Lower leg skin (tissue), 4 donors: Measurements from ENCODE around the gene MRPS2. TPM values are rescaled to one million over a fixed set of nuclear protein-coding genes. Genes with fewer than 3 reads are reported as not detected.

ENCODE experiments used
- DNase-seq, 2 donors: peaks; one replicate each; pipeline ENCODE4 v3.0.0-alpha.2; 2019; ENCODE audit warnings: low spot score in 2 of 2
- H3K4me3 ChIP-seq: fragments of 200-600 bp; sonication (generic); 2 replicates; pipeline ENCODE4 v1.5.1; 2017; ENCODE audit warnings: mild to moderate bottlenecking, low read depth; ENCODE audit not compliant: poor library complexity, severe bottlenecking
- CTCF ChIP-seq, 3 donors: fragments of 450-650 bp; IDR thresholded peaks; one replicate each; pipeline ENCODE4 v1.5.1; 2016; ENCODE audit warnings: antibody characterized with exemption in 3 of 3, mild to moderate bottlenecking in 3 of 3, moderate library complexity in 2 of 3
- POLR2A ChIP-seq, 2 donors: fragments of 450-650 bp; IDR thresholded peaks; one replicate each; pipeline ENCODE4 v1.6.1; 2016 to 2017; ENCODE audit warnings: antibody characterized with exemption in 2 of 2, mild to moderate bottlenecking in 1 of 2, moderate library complexity in 1 of 2
- WGBS, 2 donors: methylation state at CpG; one replicate each; pipeline ENCODE4 v1.1.5; 2018; 5-methylcytosine and 5-hydroxymethylcytosine counted together
- intact Hi-C: fragments of 100-400 bp; cut with DNase I; formaldehyde crosslinking; loops from one replicate; pipeline ENCODE4 v1.15.0; 2023; ENCODE audit warnings: low total_unique reads
- total RNA-seq, 4 donors: library from RNA; depleted of rRNA; stranded (reverse); fragments of >200 nt; gene quantifications; one replicate each; pipeline ENCODE4 v1.1.0, GENCODE V29; 2016

The MRPS2 gene
- total RNA-seq, 4 donors from 2014 or later, result 41.3 to 61.6 (median 49.7) TPM

- DNase-seq, result no peak
- intact Hi-C loops, result no loop called here
Observed at GRCh38 chr9:135506327-135507103, 6.0 kb downstream of the MRPS2 start.

GRCh38 chr9:135507104-135508035 lies 6.9 kb downstream of the MRPS2 start:
- no peak overlapping the region for H3K4me3 ChIP-seq
- intact Hi-C loops, result no loop called here
- peak in 1 of 2 donors; percentile 76 for DNase-seq
- WGBS, 2 donors, result 84 to 87% methylated on average over 22 to 23 of the region's 23 CpGs
- no peak for TF ChIP-seq CTCF (IDR thresholded peaks at IDR 0.05)
- TF ChIP-seq POLR2A (IDR thresholded peaks at IDR 0.05), result no peak

More at GRCh38 chr9:135506327-135507103, 6.0 kb downstream of the MRPS2 start:
- no peak overlapping the region for H3K4me3 ChIP-seq
- no peak for TF ChIP-seq CTCF (IDR thresholded peaks at IDR 0.05)
- TF ChIP-seq POLR2A (IDR thresholded peaks at IDR 0.05), result no peak
- 43 to 69% methylated on average over 4 to 5 of the region's 14 CpGs for WGBS, 2 donors

- TF ChIP-seq CTCF (IDR thresholded peaks at IDR 0.05) (no peak), POLR2A (IDR thresholded peaks at IDR 0.05) (no peak)
- no peak overlapping the region for H3K4me3 ChIP-seq
- peak in 1 of 2 donors; percentile 63 for DNase-seq
- intact Hi-C loops, result no loop called here
- WGBS, 2 donors, result 89 to 90% methylated on average over 8 to 9 of the region's 9 CpGs
Observed at GRCh38 chr9:135508211-135508820, 7.8 kb downstream of the MRPS2 start.

- intact Hi-C loops, result no loop called here
- no peak for DNase-seq
- H3K4me3 ChIP-seq, result no peak overlapping the region
- TF ChIP-seq POLR2A (IDR thresholded peaks at IDR 0.05) (no peak), CTCF (IDR thresholded peaks at IDR 0.05) (no peak)
- WGBS, 2 donors, result 81 to 90% methylated on average over 2 of the region's 2 CpGs
Observed at GRCh38 chr9:135509458-135509857, 9.0 kb downstream of the MRPS2 start.

- peak in 1 of 2 donors; percentile 60 for DNase-seq
- WGBS, 2 donors, result 75 to 80% methylated on average over 10 of the region's 10 CpGs
- TF ChIP-seq CTCF (IDR thresholded peaks at IDR 0.05) (no peak), POLR2A (IDR thresholded peaks at IDR 0.05) (no peak)
- no peak overlapping the region for H3K4me3 ChIP-seq
- intact Hi-C loops, result no loop called here
Observed at GRCh38 chr9:135512241-135512603, 11.7 kb downstream of the MRPS2 start.
